Posterior vena cava (tissue), 2 donors: ENCODE measurements around the gene DENND6B. TPM values are rescaled to one million over a fixed set of nuclear protein-coding genes. Genes with fewer than 3 reads are reported as not detected.
A peak's percentile ranks its signal among the peaks of the same experiment; 100 is the strongest.
"Not testable (repeated sequence)": the region's sequence is repeated elsewhere in the genome, so short reads cannot be mapped to it uniquely, and the experiment has no call there.

Source experiments
- DNase-seq: peaks from one replicate; pipeline ENCODE4 v3.0.0-alpha.2; 2020; ENCODE audit warnings: low spot score
- intact Hi-C, 2 donors: fragments of 100-400 bp; cut with DNase I; formaldehyde crosslinking; loops; one replicate each; pipeline versions ENCODE4 v1.14.1 to v1.14.2; 2022 to 2023
- total RNA-seq, 2 donors: library from RNA; stranded (reverse); fragmentation: NEBNext Ultra II Directional; extraction: Animal tissue kit (Norgen Biotek cat#: 25700); gene quantifications; one replicate each; pipeline ENCODE4 v1.2.1, GENCODE V29; 2021
- donor health status: DM: yes; HTN: yes; CAD: no.
- donor health status: DM: yes; HTN: yes; CAD: no.

DENND6B gene
- total RNA-seq, 2 donors from 2014 or later: 2.1 to 2.5 TPM

DNA sequence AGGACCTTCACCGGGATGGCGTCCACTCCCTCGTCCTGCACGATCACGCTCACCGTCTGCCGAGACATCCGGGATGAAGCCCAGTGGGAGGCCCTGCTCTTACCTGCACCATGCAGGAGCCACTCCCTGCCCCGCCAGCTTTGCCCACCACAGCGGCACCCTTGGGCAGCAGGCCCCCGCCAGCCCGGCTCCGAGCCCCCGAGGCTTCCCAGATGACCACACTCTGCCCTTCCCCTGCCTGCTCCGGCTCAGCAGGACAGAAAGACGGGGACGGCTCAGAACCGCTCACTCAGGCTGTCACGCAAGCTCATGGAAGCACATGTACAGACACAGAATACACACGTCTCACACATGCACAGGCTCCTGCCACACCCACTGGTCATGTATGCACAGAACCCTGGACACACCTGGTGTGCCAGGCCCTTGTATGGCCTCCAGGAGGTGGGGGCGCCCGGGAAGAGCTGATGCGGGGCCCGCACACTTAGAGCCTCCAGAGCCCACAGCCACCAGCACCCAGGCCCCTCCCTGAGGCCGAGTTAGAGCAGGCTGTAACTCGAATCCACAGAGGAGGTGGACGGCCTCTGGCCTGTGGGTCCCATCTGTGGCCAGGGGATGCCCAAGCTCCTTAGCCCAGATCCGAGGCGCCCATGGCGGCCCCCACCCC lies 47.7 kb downstream of the DENND6B start:
- intact Hi-C loops: loop anchor here (5.0 kb wide), 2 partner anchors 48 to 63 kb away; partner anchors contain the start of genes DENND6B (in 2 of the 2) and PPP6R2 (in 1 of the 2)
- no peak for DNase-seq

DNA sequence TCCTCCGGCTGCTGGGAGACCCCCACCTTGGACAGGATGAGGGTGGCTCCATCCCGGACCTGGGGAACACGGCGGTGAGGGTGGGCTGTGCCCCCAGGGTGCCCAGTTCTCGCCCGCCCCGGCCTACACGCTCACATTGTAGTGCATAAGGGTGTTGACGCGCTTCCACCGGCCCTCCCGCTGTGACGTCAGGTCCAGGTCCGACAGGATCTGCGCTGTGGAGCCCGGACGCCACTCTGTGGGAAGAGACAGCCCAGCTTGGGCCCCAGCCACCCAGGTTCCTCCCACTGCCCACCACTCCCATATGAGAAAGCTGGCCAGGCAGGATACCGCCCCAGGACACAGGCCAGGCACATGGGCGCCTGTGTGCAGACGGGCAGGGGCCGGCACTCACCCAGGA lies 48.4 kb downstream of the DENND6B start:
- intact Hi-C loops: loop anchor here (5.0 kb wide), 2 partner anchors 49 to 64 kb away; partner anchors contain the start of genes DENND6B (in 2 of the 2) and PPP6R2 (in 1 of the 2)
- no peak for DNase-seq

DNA sequence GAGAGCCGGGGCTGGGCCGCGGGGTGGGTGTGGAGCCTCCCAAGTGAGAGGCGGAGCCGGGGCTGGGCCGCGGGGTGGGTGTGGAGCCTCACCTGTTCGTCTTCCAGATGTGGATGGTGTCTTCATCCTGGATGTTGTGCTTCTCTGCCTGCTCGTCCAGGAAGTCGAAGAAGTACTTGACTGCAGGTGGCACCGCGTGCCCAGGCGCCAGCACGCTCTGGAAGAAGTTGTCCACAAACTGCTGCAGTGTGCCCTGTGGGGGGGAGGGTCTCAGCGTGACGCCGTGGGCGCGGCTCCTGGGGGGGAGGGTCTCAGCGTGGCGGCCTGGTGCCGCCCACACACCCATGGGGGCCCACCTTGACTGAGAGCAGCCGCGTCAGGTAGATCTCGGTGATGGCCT lies 49.1 kb downstream of the DENND6B start:
- intact Hi-C loops: loop anchor here (5.0 kb wide), 2 partner anchors 50 to 65 kb away; partner anchors contain the start of genes DENND6B (in 2 of the 2) and PPP6R2 (in 1 of the 2)
- DNase-seq: no peak

DNA sequence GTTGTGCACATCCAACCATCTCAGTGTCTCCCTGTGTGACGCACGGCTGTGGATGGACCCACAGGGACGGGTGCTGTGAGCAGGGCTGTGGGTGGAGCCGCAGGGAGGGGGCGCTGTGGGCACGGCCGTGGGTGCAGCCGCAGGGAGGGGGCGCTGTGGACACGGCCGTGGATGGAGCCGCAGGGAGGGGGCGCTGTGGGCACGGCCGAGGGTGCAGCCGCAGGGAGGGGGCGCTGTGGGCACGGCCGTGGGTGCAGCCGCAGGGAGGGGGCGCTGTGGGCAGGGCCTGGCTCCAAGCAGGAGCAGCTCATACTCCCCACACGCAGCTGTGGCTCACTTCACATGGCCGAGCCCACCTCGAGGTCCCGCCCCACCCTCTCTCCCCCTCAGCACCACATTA lies 50.7 kb downstream of the DENND6B start:
- intact Hi-C loops: loop anchor here (5.0 kb wide), 2 partner anchors 51 to 66 kb away; partner anchors contain the start of genes DENND6B (in 2 of the 2) and PPP6R2 (in 1 of the 2)

DNA sequence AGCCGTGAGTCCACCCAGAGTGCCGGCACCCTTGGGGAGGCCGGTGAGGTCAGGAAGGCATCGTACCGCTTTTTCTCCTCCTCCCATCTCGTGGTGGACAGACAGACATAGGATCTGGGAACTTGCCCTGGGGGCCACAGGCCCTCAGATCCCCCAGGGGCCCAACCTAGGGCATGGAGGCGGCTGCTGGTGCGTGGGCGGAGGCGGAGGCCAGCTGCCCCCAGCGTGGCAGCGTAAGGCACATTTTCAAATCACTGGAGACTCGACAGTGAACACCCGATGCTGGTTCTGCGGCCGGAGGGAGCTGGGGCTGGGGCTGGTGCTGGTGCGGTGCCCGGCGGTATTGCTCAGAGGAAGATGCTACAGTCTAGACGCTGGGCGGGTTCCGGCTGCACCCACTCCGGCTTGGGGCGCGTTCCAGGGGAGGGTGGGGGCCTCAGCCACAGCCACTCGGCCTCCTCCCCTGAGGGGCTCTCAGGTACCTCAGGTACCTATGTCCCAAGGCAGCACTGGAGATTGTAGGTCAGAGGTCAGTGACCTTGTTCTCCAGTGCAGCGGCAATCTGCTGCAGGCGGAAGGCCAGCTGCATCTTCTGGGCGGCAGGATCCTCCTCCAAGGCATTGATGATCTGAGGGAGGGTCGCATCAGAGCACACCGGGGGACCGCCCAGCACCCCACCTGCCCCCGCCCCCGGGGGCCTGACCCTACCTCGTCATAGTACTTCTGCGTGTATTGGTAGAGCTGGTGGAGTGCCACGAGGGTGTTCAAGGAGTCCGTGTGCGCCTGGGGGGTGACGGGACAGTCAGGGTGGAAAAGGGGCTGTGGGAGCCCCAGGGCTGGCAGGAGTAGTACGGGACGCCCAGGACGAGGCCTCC lies 51.4 kb downstream of the DENND6B start:
- intact Hi-C loops: loop anchor here (5.0 kb wide), 2 partner anchors 52 to 67 kb away; partner anchors contain the start of genes DENND6B (in 2 of the 2) and PPP6R2 (in 1 of the 2)
- no peak for DNase-seq

More for the DNA sequence above, 50.7 kb downstream of the DENND6B start:
- DNase-seq: peak; percentile 90

DNA sequence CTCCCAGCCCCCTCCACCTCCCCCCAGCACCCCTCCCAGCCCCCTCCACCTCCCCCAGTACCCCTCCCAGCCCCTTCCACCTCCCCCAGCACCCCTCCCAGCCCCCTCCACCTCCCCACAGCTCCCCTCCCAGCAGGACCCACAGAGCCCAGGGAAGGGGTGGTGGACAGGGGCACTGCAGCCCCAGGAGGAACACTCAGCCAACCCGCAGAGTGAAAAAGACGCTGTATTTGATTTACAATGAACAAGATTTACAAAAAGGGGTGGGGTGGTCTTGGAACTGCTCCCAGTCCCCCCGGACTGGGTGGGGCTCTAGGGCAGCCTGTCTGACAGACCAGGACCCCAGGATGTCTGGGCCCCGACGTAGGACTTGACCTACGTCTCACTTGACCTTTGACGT lies 52.0 kb downstream of the DENND6B start:
- intact Hi-C loops: loop anchor here (5.0 kb wide), 2 partner anchors 53 to 68 kb away; partner anchors contain the start of genes DENND6B (in 2 of the 2) and PPP6R2 (in 1 of the 2)
- no peak for DNase-seq

- intact Hi-C loops: no loop called here
Observed at GRCh38 chr22:50274311-50274710, 52.5 kb downstream of the DENND6B start.

DNA sequence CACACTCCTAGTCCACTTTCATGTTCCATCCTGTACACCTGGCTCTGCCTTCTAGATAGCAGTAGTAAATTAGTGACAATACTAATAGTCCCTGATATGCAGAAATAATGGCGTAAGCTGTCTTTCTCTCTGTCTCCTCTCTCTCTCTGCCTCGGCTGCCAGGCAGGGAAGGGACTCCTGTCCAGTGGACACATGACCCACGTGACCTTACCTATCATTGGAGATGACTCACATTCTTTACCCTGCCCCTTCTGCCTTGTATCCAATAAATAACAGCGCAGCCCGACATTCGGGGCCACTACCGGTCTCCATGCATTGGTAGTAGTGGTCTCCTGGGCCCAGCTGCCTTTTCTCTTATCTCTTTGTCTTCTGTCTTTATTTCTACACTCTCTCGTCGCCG lies 53.0 kb downstream of the DENND6B start:
- intact Hi-C loops, DNase-seq: not testable (repeated sequence)

More at GRCh38 chr22:50274311-50274710, 52.5 kb downstream of the DENND6B start:
- no peak for DNase-seq

DNA sequence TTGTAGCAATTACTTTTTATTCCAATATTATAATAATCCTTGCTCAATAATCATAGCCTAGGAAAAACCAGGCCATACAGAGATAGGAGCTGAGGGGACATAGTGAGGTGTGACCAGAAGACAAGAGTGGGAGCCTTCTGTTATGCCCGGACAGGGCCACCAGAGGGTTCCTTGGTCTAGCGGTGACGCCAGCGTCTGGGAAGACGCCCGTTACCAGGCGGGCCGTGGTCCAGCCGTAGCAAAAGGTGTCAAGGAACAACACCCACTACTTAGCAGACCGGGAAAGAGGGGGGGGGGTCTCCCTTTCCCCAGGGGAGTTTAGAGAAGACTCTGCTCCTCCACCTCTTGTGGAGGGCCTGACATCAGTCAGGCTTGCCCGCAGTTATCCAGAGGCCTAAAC lies 53.5 kb downstream of the DENND6B start:
- DNase-seq, intact Hi-C loops: not testable (repeated sequence)

GRCh38 chr22:50272044-50272802 lies 54.6 kb downstream of the DENND6B start:
- intact Hi-C loops: no loop called here
- DNase-seq: no peak

DNA sequence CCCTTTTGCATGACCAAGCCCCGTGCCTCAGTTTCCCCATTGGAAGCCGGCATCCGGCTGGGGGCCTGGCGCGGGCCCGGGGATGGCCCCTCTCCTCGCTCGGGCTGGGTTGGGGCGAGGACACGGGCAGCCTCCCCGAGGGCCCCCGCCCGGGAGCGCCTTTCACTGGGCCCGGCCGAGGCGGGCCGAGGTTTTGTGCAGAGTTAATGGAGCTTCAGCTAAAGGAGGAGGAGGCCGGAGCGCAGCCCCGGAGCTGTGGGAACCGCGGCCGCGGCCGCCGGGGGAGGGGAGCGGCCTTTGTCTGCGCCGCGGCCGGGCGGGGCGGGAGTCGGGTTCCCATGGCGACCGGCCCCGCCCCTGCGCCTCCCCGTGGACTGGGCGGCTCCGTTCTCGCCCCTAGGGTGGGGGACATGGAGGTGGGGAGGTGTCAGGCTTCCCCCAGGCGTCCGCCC lies 55.3 kb downstream of the DENND6B start:
- DNase-seq: no peak
- intact Hi-C loops: no loop called here

DNA sequence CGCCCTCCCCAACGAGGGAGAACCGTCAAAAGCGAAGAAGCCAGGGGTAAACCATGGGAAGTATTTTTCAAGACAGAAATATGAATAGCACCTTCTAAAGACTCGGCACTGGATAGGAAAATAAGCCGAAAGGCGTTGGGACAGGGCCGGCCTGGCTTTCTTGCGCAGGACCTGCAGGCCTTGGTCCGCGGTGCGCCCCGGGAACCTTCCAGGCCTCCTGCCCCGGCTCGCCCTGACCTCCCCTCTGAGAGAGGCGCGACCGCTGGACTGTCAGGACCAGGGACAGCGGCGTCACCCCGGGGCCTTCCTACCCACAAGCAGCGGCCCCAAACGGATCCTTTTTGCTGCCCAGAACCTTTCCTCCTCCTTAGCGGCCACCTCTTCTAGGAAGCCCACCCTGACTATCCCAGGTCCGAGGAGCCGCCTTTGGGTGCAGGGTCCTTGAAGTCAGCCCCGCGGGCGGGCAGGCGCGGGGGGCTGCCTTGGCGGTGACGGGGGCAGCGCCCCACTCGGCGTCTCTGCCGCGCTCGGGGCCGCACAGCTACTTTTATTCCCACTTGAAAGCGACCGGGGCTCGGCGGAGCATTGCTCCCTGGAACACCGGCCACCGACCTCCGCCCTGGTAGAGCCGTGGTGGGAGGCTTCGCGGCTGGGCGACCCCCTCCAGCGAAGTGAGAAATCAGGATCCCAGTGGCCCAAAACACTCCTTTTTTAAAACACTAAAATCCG lies 56.0 kb downstream of the DENND6B start:
- DNase-seq: peak; percentile 92
- intact Hi-C loops: no loop called here

DNA sequence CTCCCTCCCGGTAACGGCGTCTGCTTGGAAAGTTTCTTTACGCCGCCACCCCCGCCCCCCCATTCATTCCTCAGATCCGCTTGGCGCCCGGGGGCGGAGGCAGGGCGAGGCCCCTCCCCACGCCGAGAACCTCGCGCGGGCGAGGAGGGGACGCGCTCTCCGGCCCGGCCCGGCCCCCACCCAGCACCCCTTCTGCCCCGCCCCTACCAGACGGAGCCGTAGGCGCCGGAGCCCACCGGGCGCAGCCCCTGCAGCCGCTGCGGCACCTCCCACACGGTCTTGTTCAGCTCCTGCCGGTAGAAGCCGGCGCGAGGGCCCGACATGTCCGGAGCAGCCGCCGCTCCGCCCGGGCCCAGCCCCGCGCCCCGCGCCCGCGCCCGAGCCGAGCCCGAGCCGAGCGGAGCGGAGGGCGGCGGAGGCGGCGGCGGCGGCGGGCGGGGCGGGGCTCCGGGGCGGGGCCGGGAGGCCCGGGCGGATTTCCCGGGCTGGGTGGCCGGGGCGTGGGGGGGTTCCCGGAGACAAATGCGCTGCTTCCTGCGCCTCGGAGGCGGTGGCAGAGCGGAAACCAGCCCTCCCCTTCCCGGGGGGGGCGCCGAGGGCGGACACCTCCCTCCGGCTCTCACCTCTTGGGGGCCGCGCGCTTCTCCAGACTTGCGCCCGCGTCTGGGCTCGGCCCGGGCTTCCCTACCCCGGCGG lies 56.7 kb downstream of the DENND6B start, which contains the start of gene MAPK11:
TSS of gene MAPK11 (minus strand) at position 411 of the 696 bp plus-strand sequence. CDS start at position 323, 88 bp downstream.
- intact Hi-C loops: loop anchor here in 1 of 2 donors (2.0 kb wide), 1 partner anchor 73 kb away; the partner anchor contains the start of gene PPP6R2
- DNase-seq: no peak

DNA sequence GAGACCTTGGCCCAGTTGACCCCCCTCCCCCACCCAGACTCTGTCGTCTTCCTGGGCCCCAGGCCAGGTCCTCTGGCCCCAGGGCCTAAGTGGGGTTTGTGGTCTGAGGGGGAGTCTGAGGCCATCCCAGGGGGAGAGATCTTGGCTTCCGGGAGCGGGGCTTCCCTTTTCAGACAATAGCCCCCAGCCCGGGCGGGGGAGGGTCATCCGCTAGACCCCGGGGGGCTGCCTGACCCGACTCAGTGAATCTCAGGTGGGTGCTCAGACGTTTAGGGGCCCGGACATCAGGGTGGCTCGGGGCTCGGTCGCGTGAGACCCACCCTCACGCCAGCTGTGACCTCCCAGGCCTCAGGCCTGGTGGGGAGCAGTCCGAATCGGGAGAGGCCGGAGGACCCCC lies 57.2 kb downstream of the DENND6B start:
- intact Hi-C loops: loop anchor here in 1 of 2 donors (2.0 kb wide), 1 partner anchor 73 kb away; the partner anchor contains the start of gene PPP6R2
- no peak for DNase-seq

- intact Hi-C loops: loop anchor here in 1 of 2 donors (2.0 kb wide), 1 partner anchor 74 kb away; the partner anchor contains the start of gene PPP6R2
- no peak for DNase-seq
Observed at GRCh38 chr22:50268655-50269113, 58.1 kb downstream of the DENND6B start.

GRCh38 chr22:50267591-50268390 lies 59.0 kb downstream of the DENND6B start:
- no peak for DNase-seq
- intact Hi-C loops: loop anchor here in 1 of 2 donors (2.0 kb wide), 1 partner anchor 75 kb away; the partner anchor contains the start of gene PPP6R2
